CD4-positive, alpha-beta T cell treated with Interleukin-15 for 4 hours (primary cell): ENCODE data around the gene TEAD1.

Source experiments
- DNase-seq: peaks from one replicate; pipeline ENCODE4 v3.0.0-alpha.2; 2020; ENCODE audit warnings: low spot score

Gene TEAD1

GRCh38 chr11:12673924-12674570 lies at the start of gene TEAD1:
Gene TEAD1, plus strand, starts transcription at chr11:12674421.
- DNase-seq, result peak; percentile 67

GRCh38 chr11:12624595-12624994 lies 49.6 kb upstream of the TEAD1 start:
- no peak for DNase-seq

GRCh38 chr11:12625438-12626071 lies 48.7 kb upstream of the TEAD1 start:
- no peak for DNase-seq

DNA sequence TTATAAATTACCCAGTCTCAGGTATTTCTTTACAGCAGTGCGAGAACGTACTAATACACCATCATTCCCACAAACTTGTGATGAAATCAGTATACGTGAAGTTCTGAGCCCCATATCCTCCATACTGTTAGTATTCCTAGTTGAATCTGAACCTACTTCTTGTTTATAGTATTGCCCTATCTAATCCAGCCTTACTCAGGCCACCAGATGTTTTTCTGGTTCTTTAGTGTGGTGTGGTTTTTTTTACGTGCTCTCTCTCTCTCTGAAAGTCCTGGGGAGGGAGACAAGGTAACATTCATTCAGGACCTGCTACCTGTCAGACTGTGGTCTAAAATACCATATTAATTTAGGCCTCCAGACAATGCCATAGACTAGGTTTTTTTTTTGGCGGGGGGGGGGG lies 47.6 kb upstream of the TEAD1 start:
- no peak for DNase-seq

GRCh38 chr11:12628314-12628713 lies 45.9 kb upstream of the TEAD1 start:
- no peak for DNase-seq

DNA sequence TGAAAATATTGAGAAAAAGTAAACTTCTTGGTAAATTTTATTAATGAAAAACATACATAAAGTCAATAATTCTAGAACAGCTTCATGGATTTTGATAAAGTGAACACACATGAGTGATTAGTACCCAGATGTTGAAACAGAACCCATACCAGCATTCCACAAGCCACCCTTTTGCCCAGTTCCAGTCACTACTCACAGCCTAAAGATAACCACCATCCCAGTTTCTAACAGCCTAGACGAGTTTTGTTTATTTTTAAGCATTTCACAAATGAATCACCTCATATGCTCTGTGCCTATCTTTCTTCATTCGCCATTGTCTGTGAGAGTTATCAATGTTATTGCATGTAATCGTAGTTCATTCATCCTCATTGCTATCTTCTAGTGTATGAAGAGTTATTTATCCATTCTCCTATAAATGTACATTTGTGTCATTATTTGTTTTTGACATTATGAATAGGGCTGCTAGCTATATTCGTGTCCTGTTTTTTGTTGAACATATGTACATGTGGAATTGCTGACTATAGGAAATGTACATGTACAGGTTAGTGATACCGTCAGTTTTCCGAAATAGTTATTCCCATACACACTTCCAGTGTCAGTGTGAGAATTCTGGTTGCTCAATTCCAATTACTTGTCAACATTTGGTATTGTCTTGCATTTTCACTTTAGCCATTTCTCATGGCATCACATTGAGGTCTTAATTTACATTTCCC lies 44.5 kb upstream of the TEAD1 start:
- no peak for DNase-seq

DNA sequence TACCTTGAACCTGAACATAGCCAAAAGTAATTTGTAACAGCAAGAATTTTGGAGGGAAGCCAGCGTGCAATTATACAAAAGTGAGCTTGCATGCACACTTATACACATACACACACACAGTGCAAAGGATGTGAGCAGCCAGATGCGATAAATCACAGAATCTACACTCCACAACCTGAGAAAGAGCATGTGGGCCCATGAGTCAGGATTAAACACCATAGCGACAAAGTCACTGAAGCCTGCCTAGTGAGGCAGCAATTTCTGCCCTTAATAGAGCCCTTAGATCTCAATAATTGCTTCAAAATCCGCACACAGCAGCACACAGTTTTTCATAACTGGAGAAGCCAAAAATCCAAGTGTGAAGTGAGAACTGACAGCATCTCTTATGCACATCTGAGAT lies 42.6 kb upstream of the TEAD1 start:
- no peak for DNase-seq

DNA sequence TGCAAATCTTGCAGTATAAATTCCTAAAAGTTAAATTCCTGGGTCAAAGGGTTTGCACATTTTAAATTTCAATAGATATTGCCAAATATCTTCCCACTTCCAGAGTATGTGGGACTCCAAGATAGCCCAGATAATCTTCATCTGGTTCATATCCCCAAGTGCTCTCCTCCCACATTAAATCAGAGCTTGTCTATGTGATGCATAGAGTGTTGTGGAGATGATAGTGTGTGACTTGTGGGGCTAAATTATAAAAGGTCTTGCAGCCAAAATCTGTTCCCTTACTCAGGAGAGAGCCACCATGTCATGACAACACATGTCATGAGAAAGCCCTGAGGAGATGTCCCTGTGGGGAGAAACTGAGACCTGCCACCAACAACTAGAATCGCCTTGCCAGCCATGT lies 39.9 kb upstream of the TEAD1 start:
- no peak for DNase-seq

DNA sequence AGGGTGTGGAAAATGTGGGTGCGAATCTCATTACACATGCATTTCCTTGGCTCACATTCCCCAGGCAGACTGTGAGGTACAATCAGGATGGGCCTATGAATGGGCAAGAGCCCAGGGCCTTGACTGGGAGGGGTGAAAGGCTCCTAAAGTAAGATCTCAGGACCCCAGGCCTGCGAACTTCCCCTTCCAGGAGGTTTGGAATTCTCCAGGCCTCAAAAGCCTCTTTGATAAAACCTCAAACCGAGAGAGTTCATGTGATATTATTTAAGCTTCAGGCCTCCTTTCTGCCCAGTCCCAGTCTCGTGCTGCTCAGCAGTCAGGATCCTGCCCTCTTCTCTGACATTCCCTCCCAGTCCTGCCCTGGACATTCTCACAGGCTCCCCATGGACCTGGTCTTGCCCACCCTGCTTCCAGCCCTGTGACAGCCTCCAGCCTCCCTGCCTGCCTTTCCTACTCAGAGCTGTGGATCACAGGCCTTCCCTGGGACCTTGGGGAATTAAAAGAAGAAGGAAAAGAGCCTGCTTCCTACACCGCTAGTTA lies 37.3 kb upstream of the TEAD1 start:
- DNase-seq, result no peak

- no peak for DNase-seq
Observed at GRCh38 chr11:12639388-12639787, 34.8 kb upstream of the TEAD1 start.

DNA sequence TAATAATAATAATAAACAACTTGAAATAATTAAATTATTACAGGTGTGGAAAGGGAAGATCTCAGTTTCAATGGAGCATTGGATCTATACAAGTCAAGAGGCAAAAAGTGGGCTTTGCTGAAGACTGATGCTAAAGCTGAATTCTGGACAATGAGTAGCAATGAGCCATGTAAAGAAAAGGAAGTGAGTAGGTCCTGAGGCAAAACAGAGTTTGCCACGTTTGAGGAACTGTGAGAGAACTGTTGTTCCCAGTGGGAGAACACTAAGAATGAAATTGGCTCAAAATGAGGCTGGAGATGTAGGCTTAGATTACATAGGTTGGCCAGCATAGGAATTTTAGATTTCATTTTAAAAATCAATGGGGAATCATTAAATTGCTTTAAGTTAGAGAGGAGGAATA lies 33.9 kb upstream of the TEAD1 start:
- DNase-seq, result no peak

DNA sequence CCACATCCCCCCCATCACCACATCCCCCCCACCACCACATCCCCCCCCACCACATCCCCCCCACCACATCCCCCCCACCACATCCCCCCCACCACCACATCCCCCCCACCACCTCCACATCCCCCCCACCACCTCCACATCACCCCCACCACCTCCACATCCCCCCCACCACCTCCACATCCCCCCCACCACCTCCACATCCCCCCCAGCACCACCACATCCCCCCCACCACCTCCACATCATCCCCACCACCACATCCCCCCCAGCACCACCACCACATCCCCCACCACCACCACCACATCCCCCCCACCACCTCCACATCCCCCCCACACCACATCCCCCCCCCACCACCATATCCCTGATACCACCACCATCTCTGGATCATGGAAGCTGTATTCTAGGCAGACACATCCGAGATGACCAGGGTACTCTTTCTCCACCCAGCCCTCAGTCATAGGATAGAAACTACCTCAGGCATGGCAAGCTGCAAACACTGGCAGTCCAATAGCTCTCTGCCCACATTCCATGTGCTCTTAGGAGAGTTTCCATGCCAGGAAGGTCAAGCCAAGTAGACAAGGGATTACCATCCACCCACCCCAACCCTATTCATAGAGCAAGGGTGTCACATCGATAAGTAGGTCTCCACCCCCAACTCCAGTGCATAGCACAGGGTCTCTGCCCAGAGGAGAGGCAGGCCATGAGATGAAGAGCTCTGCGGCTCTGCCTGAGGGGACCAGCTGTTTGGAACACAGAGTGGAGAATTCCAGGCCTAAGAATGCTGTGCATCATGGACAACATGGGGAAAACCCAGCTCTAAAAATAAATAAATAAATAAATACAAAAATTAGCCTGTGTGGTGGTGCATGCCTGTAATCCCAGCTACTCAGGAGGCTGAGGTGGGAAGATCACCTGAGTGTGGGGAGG lies 33.0 kb upstream of the TEAD1 start:
- no peak for DNase-seq

GRCh38 chr11:12642040-12642439 lies 32.2 kb upstream of the TEAD1 start:
- no peak for DNase-seq

GRCh38 chr11:12642806-12643428 lies 31.3 kb upstream of the TEAD1 start:
- no peak for DNase-seq

- DNase-seq, result no peak
Observed at GRCh38 chr11:12646478-12646877, 27.7 kb upstream of the TEAD1 start.

GRCh38 chr11:12653729-12654128 lies 20.5 kb upstream of the TEAD1 start:
- no peak for DNase-seq

- no peak for DNase-seq
Observed at GRCh38 chr11:12655842-12656241, 18.4 kb upstream of the TEAD1 start.

- DNase-seq, result no peak
Observed at GRCh38 chr11:12657336-12657735, 16.9 kb upstream of the TEAD1 start.

DNA sequence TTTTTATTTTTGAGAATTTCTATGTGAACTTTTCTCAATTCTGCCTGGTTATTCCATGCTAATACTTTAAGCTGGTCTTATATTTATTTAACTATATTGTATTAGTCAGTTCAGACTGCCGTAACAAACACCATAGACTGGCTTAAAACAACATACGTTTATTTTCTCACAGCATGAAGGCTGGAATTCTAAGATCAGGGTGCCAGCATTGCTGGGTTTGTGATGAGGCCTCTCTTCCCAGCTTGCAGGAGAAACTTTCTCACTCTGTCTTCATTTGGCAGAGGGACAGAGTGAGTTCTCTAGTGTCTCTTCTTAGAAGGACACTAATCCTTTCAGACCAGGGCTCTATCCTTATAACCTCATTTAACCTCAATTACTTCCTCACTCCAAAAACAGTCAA lies 16.2 kb upstream of the TEAD1 start:
- no peak for DNase-seq

- DNase-seq, result no peak
Observed at GRCh38 chr11:12662101-12662689, 12.0 kb upstream of the TEAD1 start.

GRCh38 chr11:12664385-12664784 lies 9.8 kb upstream of the TEAD1 start:
- DNase-seq, result no peak
